Epithelial cell of prostate (primary cell): Measurements from ENCODE around the gene GARS1.
A peak's percentile ranks its signal among the peaks of the same experiment; 100 is the strongest.
"Not testable (repeated sequence)": the region's sequence is repeated elsewhere in the genome, so short reads cannot be mapped to it uniquely, and the experiment has no call there.

Experiments used
- DNase-seq: peaks from one replicate; pipeline ENCODE4 v3.0.0-alpha.2; 2011; ENCODE audit warnings: low read depth, low spot score
- H3K27ac ChIP-seq: fragments of 450-650 bp; 2 replicates; pipeline ENCODE4 v1.5.1; 2017; ENCODE audit warnings: mild to moderate bottlenecking

The GARS1 gene

GRCh38 chr7:30570238-30570637 lies 24.4 kb upstream of the GARS1 start:
- DNase-seq = not testable (repeated sequence)

GRCh38 chr7:30572212-30572841 lies 22.4 kb upstream of the GARS1 start:
- DNase-seq = no peak
- H3K27ac ChIP-seq = no peak overlapping the region

More at GRCh38 chr7:30570238-30570637, 24.4 kb upstream of the GARS1 start:
- H3K27ac ChIP-seq = not testable (repeated sequence)

GRCh38 chr7:30575910-30576309 lies 18.8 kb upstream of the GARS1 start:
- no peak overlapping the region for H3K27ac ChIP-seq
- DNase-seq = no peak

GRCh38 chr7:30583181-30583580 lies 11.5 kb upstream of the GARS1 start:
- no peak overlapping the region for H3K27ac ChIP-seq
- no peak for DNase-seq

- no peak for DNase-seq
- H3K27ac ChIP-seq = no peak overlapping the region
These were observed 10.3 kb upstream of the GARS1 start for GRCh38 chr7:30584415-30584814.

- DNase-seq = no peak
These were observed 9.7 kb upstream of the GARS1 start for GRCh38 chr7:30584965-30585364.

GRCh38 chr7:30585675-30586074 lies 9.0 kb upstream of the GARS1 start:
- no peak for DNase-seq
- H3K27ac ChIP-seq = no peak overlapping the region

More at GRCh38 chr7:30584965-30585364, 9.7 kb upstream of the GARS1 start:
- no peak overlapping the region for H3K27ac ChIP-seq

GRCh38 chr7:30587547-30587946 lies 7.1 kb upstream of the GARS1 start:
- H3K27ac ChIP-seq, DNase-seq: not testable (repeated sequence)

GRCh38 chr7:30589111-30589510 lies 5.6 kb upstream of the GARS1 start:
- no peak for DNase-seq
- H3K27ac ChIP-seq = no peak overlapping the region

GRCh38 chr7:30594048-30594539 lies 584 bp upstream of the GARS1 start:
- H3K27ac ChIP-seq = peak overlapping the region; percentile 97
- no peak for DNase-seq

- H3K27ac ChIP-seq = peak overlapping the region; percentile 97
- no peak for DNase-seq
These were observed 847 bp downstream of the GARS1 start for GRCh38 chr7:30595436-30596013.

- H3K27ac ChIP-seq = peak overlapping the region; percentile 97
- DNase-seq = no peak
These were observed 1.4 kb downstream of the GARS1 start for GRCh38 chr7:30596014-30596641.

- H3K27ac ChIP-seq = peak overlapping the region; percentile 97
These were observed 2.0 kb downstream of the GARS1 start for GRCh38 chr7:30596721-30597120.

GRCh38 chr7:30598121-30598876 lies 3.6 kb downstream of the GARS1 start:
- H3K27ac ChIP-seq = peak overlapping the region; percentile 97

More at GRCh38 chr7:30596721-30597120, 2.0 kb downstream of the GARS1 start:
- DNase-seq = no peak

GRCh38 chr7:30604901-30605300 lies 10.2 kb downstream of the GARS1 start:
- no peak for DNase-seq
- H3K27ac ChIP-seq = no peak overlapping the region

More at GRCh38 chr7:30598121-30598876, 3.6 kb downstream of the GARS1 start:
- DNase-seq = no peak

GRCh38 chr7:30605832-30606231 lies 11.2 kb downstream of the GARS1 start:
- no peak overlapping the region for H3K27ac ChIP-seq
- DNase-seq = no peak

- peak; percentile 43 for DNase-seq
- H3K27ac ChIP-seq = peak overlapping the region; percentile 53
These were observed 18.1 kb downstream of the GARS1 start for GRCh38 chr7:30612658-30613265.

- DNase-seq = no peak
- peak overlapping the region; percentile 53 for H3K27ac ChIP-seq
These were observed 19.0 kb downstream of the GARS1 start for GRCh38 chr7:30613366-30614325.

- no peak overlapping the region for H3K27ac ChIP-seq
- no peak for DNase-seq
These were observed 21.6 kb downstream of the GARS1 start for GRCh38 chr7:30616318-30616717.
